DMS153 treated with DMSO at 0.1 percent for 48 hours (cell line): ENCODE measurements around the gene PTPN7.

Experiments used
- DNase-seq: peaks from one replicate; lab custom pipeline; 2025; ENCODE audit not compliant: unreplicated experiment; lab: John Stamatoyannopoulos, UW

The PTPN7 gene

DNA sequence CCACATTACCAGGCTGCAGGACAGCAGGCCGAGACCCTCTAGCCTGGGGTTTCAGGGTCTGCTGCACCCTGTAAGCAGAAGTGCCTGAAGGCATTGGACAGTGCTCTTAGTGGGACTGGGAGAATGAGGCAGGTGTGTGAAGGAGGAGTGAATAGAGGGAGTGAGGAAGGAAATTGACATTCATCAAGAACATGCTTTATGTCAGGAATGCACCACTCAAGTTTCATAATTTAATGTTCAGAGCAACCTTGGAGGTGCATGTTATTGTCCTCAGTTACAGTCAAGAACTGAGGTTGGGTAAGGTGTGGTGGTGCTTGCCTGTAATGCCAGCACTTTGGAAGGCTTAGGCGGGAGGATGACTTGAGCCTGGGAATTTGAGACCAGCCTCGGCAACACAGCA, 49.4 kb downstream of the PTPN7 start:
- DNase-seq: no peak

GRCh38 chr1:202107801-202108731, 52.3 kb downstream of the PTPN7 start:
- peak; percentile 85 for DNase-seq

DNA sequence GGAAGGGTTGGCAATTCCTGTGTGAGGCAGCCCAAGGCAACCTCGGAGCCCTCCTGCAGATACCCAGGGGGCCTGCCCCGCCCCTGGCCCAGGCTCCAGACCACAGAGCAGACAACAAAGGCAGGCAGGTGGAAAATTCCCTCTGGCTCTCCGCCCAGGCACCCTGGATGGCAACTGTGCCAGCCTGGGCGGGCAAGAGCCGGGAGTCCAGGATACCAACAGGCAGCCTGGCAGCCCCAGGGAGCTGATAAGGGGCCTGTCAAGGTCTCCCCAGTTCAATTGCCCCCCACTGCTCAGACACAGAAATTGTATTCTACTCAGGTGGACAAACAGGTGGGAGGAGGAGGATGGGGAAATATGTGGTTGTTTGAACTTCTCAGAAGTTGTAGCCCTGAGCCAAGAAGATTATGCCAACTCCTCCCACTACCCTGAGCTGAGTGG, 53.1 kb downstream of the PTPN7 start:
- peak; percentile 95 for DNase-seq

DNA sequence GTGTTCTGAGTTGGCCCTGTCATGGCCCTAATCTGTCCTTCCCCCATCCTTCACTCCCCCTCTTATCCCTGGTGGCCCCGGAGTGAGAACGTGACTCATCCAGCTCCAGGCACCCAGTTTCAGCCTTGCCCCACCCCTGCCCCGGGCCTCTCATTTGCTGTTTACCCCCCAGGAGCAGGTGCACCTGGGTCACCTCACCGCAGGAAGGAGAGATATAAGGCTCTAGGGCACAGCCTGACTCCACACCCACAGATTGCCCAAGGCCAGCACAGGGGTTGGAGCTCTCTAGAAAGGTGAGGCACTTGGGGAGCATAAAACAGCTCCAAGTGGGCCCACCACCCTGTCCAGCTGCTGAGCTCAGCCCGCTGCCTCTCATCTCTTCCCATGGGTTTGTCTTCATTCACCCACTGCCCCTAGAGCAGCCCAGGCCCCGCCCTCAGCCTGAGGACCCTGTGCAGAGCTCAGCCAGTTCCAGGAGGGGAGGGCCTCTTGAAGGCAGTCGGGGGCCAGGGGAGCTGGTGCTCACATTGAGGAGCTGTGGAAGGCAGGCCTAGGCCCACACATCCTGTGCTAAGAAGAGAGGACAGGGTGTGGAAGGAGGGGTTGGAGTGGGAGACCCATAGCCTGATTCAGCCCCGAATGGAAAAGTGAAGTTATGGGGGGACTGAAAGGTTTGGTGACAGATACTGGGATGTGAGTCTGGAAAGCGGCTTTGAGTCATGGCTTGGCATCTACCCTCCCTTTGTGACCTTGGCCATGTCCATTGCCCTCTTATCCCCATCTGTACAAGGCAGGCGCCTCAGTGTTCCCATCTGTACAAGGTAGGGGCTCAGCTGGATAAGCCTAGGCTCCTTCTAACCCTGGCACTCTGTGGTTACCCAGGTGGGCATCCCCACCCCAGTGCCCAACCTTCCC, 53.8 kb downstream of the PTPN7 start:
- peak; percentile 66 for DNase-seq

DNA sequence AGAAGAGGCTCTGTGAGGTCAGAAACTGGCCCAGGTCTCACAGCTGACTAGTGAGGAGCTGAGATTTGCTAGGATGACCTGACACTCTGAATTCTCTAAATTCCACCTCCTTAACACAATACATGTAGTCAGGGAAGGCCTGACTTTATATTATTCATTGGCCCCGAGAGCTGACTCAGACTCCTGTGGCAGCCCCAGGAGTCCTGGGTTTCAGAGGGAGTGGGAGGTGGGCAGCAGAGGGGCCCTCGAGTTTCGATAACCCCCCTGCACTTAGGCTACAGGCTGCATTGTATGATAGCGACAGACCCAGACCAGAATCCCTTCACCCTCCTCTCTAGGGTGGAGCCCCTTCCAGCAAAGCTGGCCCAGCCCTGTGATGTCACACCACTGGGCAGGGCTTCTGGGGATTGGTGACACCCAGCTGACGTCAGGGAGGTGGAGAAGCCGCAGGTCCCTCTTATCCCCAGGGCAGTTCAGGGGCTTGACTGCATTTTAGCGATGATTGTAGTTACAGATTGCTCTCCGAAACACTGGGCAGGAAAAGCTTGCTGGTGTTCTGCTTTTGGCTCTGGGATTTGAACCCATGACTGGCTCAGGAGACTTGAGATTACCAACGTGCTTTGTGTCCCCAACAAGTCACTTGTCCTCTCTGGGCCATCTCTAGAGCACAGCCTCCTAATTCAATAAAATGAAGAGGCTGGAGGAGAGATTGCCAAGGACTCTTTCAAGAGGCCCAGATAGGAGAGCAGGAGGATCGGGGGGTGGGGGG, 54.6 kb downstream of the PTPN7 start:
- DNase-seq: peak; percentile 84

- DNase-seq: no peak
These were observed 56.3 kb downstream of the PTPN7 start for GRCh38 chr1:202104073-202104472.

- DNase-seq: no peak
These were observed 59.2 kb downstream of the PTPN7 start for GRCh38 chr1:202101184-202101583.
